A673 (cell line): ENCODE data around the gene SIK3. TPM values are rescaled to one million over a fixed set of nuclear protein-coding genes. Genes with fewer than 3 reads are reported as not detected.

Experiments
- BruUV-seq: library from RNA; stranded (reverse); fragments of 400-500 nt; replicated peaks from 2 replicates; lab custom pipeline; 2021; lab: Mats Ljungman, UMichigan
- CTCF ChIA-PET: fragments of 300-600 bp; sonication (Branson Sonifier 250); formaldehyde crosslinking; loops from one replicate; lab custom pipeline; 2022; ENCODE audit warnings: antibody characterized with exemption; lab: Charles Lee
- POLR2A ChIA-PET: fragments of 300-600 bp; sonication (Branson Sonifier 250); formaldehyde crosslinking; loops from one replicate; lab custom pipeline; 2022; ENCODE audit warnings: antibody characterized with exemption; ENCODE audit not compliant: low non-redundant PET; lab: Charles Lee
- DNase-seq: peaks from one replicate; pipeline ENCODE4 v3.0.0-alpha.2; 2015; ENCODE audit warnings: low spot score
- H3K27ac ChIP-seq: fragments of 200-600 bp; sonication (generic); 2 replicates; pipeline ENCODE4 v1.5.1; 2016; ENCODE audit warnings: mixed run types, low read depth, mild to moderate bottlenecking, mixed read lengths, antibody characterized with exemption, low read length; ENCODE audit not compliant: poor library complexity, severe bottlenecking
- H3K27me3 ChIP-seq: fragments of 200-600 bp; sonication (generic); replicated peaks from 2 replicates; pipeline ENCODE4 v1.6.1; 2017; ENCODE audit warnings: mixed run types, low read depth, mild to moderate bottlenecking, mixed read lengths, antibody characterized with exemption, low read length; ENCODE audit not compliant: insufficient read depth, poor library complexity
- H3K36me3 ChIP-seq: fragments of 200-600 bp; sonication (generic); 2 replicates; pipeline ENCODE4 v1.6.1; 2016; ENCODE audit warnings: mixed run types, mild to moderate bottlenecking, mixed read lengths, antibody characterized with exemption, low read length; ENCODE audit not compliant: insufficient read depth, poor library complexity, severe bottlenecking
- H3K4me1 ChIP-seq: fragments of 200-600 bp; sonication (generic); 2 replicates; pipeline ENCODE4 v1.6.1; 2017; ENCODE audit warnings: mixed run types, mild to moderate bottlenecking, mixed read lengths, antibody characterized with exemption, low read length; ENCODE audit not compliant: insufficient read depth, poor library complexity, severe bottlenecking
- H3K4me3 ChIP-seq: fragments of 200-600 bp; sonication (generic); 2 replicates; pipeline ENCODE4 v1.5.1; 2016; ENCODE audit warnings: low read depth, mixed run types, mild to moderate bottlenecking, mixed read lengths, low read length; ENCODE audit not compliant: poor library complexity, severe bottlenecking
- H3K9me3 ChIP-seq: fragments of 200-600 bp; sonication (generic); 2 replicates; pipeline ENCODE4 v1.6.1; 2016; ENCODE audit warnings: mixed run types, low read depth, mild to moderate bottlenecking, mixed read lengths, antibody characterized with exemption, low read length; ENCODE audit not compliant: poor library complexity, severe bottlenecking
- EZH2 ChIP-seq: fragments of 200-600 bp; sonication (generic); IDR thresholded peaks from 2 replicates; pipeline ENCODE4 v1.6.1; 2017; ENCODE audit warnings: borderline replicate concordance, low read depth, mild to moderate bottlenecking, mixed read lengths, antibody characterized with exemption, low read length; ENCODE audit not compliant: poor library complexity, severe bottlenecking
- intact Hi-C: fragments of 100-400 bp; cut with micrococcal nuclease; formaldehyde crosslinking; loops from one replicate; pipeline ENCODE4 v1.10.0; 2022; ENCODE audit not compliant: unreplicated experiment
- total RNA-seq: library from RNA; stranded (reverse); gene quantifications from 2 replicates; pipeline ENCODE4 v1.2.3, GENCODE V29; 2021
- TF ChIP-seq, protein P1 (sequence below): fragments of 300-800, 200-600 bp; sonication (generic); conservative IDR thresholded peaks from 2 replicates; pipeline ENCODE4 v1.5.1; 2017; ENCODE audit warnings: low read depth, mild to moderate bottlenecking, antibody characterized with exemption, low read length, moderate library complexity, mixed read lengths

Gene SIK3
- total RNA-seq, 1 experiment from 2014 or later = 81.7 TPM

- CTCF ChIA-PET = no interaction called here
- intact Hi-C loops = no loop called here
- H3K9me3 ChIP-seq = no peaks in the 10 kb centered on the region
- no peak overlapping the region for H3K4me3 ChIP-seq
- H3K27ac ChIP-seq = peak overlapping the region; percentile 1
- no peaks in the 10 kb centered on the region for H3K4me1 ChIP-seq
- no peaks in the 10 kb centered on the region for H3K27me3 ChIP-seq
- no TSS peak for BruUV-seq
- peaks cover 13% of the 10 kb centered on the region for H3K36me3 ChIP-seq
- POLR2A ChIA-PET = no interaction called here
- no peak for DNase-seq
- TF ChIP-seq EZH2 = no peak
- TF ChIP-seq, protein P1, sequence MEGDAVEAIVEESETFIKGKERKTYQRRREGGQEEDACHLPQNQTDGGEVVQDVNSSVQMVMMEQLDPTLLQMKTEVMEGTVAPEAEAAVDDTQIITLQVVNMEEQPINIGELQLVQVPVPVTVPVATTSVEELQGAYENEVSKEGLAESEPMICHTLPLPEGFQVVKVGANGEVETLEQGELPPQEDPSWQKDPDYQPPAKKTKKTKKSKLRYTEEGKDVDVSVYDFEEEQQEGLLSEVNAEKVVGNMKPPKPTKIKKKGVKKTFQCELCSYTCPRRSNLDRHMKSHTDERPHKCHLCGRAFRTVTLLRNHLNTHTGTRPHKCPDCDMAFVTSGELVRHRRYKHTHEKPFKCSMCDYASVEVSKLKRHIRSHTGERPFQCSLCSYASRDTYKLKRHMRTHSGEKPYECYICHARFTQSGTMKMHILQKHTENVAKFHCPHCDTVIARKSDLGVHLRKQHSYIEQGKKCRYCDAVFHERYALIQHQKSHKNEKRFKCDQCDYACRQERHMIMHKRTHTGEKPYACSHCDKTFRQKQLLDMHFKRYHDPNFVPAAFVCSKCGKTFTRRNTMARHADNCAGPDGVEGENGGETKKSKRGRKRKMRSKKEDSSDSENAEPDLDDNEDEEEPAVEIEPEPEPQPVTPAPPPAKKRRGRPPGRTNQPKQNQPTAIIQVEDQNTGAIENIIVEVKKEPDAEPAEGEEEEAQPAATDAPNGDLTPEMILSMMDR = no peak
Observed at GRCh38 chr11:116888024-116888423, 210.2 kb downstream of the SIK3 start.

DNA sequence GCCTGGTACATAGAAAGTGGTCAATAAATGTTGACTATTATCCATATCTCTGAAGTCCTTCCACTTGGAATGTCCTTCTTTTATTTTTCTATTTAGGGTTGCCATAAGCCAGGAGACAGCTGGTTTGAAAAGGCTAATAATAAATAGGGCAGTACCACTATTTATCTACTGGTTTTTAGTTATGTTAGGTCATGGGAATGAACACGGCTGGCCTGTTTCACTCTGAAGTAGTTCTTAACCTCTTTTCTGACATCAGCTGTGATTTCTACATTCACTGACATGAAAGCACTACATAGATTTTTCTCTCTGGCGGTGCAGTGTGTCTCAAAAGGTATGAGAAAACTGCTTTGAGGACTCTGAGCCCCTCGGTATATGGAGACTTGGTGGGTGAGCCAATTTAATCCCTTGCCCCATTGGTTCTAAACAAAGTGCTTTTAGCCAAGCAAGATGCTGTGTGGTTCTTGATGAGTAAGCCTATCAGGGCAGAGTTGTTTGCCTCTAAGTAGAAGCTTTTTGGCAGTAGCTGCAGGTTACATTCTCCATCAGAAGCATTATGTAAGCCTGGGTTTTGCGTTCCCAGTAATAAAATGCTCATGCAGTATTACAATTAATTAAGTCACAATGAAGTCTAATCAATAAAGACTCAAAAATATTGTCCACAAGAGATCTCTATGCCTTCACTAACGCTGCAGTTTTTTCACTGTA, 212.1 kb downstream of the SIK3 start:
- no peaks in the 10 kb centered on the region for H3K4me1 ChIP-seq
- no TSS peak for BruUV-seq
- intact Hi-C loops = no loop called here
- H3K4me3 ChIP-seq = no peak overlapping the region
- no peaks in the 10 kb centered on the region for H3K9me3 ChIP-seq
- no peaks in the 10 kb centered on the region for H3K27me3 ChIP-seq
- no peak for DNase-seq
- ChIA-PET POLR2A (no interaction called here), CTCF (no interaction called here)
- no peak overlapping the region for H3K27ac ChIP-seq
- H3K36me3 ChIP-seq = no peaks in the 10 kb centered on the region
- TF ChIP-seq, protein P1 = no peak
- TF ChIP-seq EZH2 = no peak

GRCh38 chr11:116882386-116882785, 215.8 kb downstream of the SIK3 start:
- H3K27ac ChIP-seq = no peak overlapping the region
- CTCF ChIA-PET = no interaction called here
- no peaks in the 10 kb centered on the region for H3K27me3 ChIP-seq
- no peak overlapping the region for H3K4me3 ChIP-seq
- no peaks in the 10 kb centered on the region for H3K36me3 ChIP-seq
- peaks cover 7% of the 10 kb centered on the region for H3K4me1 ChIP-seq
- TF ChIP-seq EZH2 = no peak
- TF ChIP-seq, protein P1 = no peak
- no peak for DNase-seq
- intact Hi-C loops = no loop called here
- no TSS peak for BruUV-seq
- H3K9me3 ChIP-seq = no peaks in the 10 kb centered on the region
- POLR2A ChIA-PET = no interaction called here
